NCI-H146 treated with DMSO at 0.1 percent for 48 hours (cell line): Measurements from ENCODE around the gene SSBP3.

Source experiments
- DNase-seq: peaks from one replicate; lab custom pipeline; 2025; ENCODE audit not compliant: unreplicated experiment; lab: John Stamatoyannopoulos, UW

The SSBP3 gene

GRCh38 chr1:54372978-54373377, 33.2 kb downstream of the SSBP3 start:
- DNase-seq = no peak

DNA sequence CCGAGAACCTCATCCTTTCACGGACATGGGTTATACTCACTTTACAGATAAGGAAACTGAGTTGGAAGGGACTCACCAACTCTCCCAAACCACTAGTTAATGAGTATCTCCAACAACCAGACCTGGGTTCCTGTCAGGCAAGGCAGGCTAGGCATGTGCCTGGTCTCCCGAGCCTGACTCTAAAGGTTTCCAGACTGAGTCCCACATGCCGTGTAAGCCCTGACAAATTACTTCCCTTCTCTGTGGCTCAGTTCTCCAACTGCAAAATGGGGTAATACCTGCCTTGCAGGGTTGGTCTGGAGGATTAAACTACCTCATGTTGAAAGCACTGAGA, 34.3 kb downstream of the SSBP3 start:
- DNase-seq = no peak

DNA sequence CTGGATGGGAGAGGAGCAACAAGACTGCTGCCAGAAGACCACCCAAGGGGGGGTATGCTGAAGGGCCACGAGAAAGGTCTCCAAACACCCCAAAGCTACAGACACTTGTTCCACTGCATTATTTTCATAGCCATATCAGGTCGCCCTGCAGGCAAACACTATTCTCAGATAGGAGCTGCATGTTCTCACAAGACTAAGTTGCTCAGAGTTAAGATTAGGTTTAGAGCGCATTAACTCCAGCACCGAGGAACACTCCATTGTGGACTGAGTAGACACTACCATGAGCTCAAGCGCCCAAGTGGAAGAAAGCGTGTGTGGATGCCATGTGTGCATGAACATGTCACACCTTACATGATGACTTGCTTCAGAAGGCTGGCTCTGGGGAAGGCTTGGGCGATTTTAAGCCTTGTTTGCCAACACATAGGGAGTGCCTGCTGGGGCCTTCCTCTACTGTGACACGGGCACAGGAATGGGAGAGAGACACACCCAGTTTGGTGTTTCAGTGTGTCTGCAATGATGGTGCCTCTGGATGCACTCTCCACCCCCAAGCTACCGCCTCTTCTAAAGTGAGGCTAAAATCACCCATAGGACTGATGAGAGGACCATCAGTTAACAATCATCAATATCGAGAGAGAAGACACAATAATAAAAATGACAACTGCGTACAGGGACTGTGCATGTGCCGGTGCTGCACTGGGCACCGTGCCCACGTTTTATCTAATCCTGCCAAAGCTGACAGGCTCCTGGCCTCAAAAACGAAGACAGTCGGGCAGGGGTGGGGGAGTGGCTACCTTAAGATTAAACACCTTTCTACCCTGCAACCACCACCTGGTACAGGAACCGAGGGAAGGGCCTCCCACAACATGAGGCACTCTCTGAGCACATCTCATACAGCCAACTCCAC, 34.9 kb downstream of the SSBP3 start:
- DNase-seq = no peak

GRCh38 chr1:54370287-54370989, 35.8 kb downstream of the SSBP3 start:
- no peak for DNase-seq

DNA sequence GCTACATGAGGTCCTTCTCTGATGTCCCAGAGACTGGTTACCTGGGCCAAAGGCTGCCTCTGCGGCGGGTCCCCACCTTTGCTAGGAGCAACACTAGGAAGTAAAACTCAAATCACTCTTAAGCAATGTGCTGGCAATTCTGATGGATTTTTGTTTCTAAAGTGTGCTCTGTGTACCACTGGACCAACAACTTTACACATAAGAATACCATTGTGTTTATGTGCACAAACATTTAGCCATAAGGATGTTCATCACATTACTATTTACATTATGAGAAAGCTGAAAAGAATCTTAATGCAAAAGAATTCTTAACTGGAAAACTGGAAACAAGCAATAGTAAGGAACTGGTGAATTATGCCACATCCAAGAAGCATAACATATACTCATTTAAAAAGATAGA, 38.6 kb downstream of the SSBP3 start:
- no peak for DNase-seq

DNA sequence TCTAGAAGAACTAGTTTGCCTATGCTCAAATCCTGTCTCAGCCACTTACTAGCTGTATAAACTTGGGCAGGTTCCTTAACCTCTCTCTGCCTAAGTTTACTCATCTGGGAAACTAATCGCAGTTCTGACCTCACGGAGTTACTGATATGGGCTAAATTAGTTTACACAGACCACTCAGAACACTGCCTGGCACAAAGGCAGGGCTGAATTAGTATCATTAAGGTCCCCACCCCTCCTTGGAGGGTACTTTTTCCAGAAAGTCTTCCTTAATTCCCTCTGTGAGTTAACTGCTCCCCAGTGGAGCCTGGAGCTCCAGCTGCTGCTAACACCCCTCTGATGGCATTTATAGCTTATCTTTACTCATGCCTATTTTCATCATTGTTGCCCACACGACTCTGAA, 40.3 kb downstream of the SSBP3 start:
- DNase-seq = no peak

DNA sequence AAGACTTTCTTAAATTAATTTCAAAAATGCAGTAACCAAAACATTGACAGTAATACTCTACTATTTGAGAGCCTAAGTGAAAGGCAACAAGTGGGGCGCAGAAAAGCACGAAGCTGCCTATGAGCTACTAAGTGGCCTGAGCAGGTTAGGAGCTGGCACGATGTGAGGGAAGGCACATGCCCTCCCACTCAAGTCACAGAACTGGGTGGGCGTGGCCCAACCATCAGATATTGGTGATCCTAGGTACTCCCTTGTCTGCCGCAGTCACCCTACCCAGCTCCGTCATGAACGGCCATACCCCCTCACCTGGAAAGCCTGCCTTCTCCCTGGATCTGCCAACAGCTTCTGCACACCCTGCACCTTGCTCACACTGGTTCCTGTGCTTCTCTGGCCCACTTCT, 40.8 kb downstream of the SSBP3 start:
- DNase-seq = no peak

DNA sequence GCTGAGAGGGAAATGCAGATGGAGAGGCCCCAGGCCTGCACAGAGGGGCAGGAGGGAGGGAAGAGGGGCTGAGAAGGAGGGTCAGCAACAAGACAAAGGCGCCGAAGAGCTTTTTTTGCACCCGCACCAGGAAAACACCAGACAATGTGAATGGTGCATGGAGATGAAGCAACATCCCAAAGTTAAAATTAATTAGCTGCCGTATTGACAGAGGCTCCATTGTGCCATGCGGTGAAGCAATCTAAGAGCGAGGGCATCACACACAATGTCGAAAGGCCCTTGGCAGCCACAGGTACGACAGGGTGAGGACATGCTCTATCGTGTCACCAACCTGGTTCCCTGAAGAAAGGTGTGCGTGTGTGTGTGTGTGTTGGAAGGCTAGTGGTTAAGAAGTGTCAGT, 41.2 kb downstream of the SSBP3 start:
- no peak for DNase-seq

GRCh38 chr1:54364582-54364981, 41.6 kb downstream of the SSBP3 start:
- no peak for DNase-seq

DNA sequence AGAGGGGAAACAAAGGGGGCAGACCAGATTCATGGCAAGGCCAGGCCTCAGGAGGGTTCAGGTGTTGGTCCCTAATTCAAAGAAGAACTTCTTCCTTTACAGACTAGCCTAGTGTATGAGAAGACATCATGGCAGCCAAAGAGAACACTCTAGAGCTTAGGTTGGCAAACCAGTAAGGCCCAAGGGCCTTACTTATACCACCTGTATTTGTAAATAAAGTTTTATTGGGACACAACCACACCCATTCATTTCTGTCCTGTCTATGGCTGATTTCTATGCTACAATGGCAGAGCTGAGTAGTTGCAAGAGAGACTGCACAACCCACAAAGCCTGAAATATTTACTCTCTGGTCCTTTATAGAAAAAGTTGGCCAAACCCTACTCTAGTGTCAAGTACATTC, 42.3 kb downstream of the SSBP3 start:
- no peak for DNase-seq

GRCh38 chr1:54362881-54363340, 43.3 kb downstream of the SSBP3 start:
- DNase-seq = no peak

GRCh38 chr1:54361342-54361741, 44.9 kb downstream of the SSBP3 start:
- DNase-seq = no peak

DNA sequence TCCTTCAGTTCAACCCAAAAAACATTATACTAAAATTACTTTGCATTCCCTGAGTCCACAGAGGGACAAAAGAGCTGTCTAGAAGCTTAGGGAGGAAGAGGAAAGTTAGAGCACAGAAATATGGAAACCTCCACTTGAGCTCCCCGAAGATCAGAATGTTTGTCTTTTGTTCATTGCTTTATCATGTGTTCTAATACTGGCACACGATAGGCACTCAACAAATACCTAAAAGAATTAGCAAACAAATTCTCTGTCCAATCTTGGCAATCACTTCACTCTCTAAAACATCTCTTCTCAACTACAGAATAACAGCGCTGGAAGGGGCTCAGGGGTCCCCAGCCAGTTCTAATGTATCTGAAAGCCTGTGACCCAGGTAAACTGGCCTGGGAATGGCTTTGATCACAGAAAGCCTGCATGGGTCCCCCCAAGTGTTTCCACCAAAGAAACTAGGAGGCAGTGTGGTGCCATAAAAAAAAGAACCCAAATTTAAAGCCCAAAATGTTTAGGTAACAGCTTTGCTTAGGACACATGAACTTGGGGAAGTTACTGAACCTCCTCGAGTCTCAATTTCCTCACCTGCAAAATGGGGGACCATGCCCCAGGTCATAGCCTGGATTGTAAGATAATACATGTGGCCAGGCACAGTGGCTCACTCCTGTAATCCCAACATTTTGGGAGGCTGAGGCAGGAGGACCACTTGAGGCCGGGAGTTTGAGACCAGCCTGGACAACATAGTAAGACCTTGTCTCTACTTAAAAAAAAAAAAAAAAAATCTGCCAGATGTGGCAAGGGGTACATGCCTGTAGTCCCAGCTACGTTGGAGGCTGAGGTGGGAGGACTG, 45.8 kb downstream of the SSBP3 start:
- no peak for DNase-seq

DNA sequence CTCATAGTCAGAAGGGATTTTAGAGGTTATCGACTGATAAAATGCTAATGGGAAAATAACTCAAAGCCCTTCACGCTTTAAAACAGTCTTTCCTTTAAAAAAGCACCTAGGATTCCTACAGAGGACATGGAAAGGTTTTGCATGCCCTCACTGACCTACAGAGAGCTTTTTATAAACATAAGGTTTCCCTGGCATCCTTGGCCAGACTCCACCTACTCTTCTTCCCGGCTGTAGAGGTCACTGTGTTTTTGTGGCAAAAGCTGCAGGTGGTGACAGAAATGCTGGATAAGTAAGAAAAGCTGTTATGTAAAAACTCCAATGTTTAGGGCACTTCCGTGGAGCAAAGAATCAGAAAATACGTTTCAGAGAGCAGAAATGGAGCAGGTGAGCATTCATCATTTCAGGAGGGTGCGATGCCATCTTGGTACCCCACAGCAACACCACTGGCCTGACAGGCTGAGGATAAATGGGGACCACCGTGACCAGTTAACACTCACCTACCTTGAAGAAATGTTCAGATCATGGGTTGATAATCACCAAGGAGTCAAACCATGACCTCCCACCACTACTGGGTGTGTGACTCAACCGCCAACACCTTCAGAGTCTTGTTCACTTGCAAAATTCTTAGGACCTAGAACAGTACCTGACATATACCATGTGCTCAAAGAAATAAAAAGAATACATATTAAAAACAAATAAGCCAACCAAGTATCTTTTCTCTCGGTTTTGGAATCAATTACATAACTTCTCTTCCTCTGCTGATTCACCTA, 46.6 kb downstream of the SSBP3 start:
- DNase-seq = no peak

- no peak for DNase-seq
Measured at GRCh38 chr1:54358503-54359168, 47.6 kb downstream of the SSBP3 start.

DNA sequence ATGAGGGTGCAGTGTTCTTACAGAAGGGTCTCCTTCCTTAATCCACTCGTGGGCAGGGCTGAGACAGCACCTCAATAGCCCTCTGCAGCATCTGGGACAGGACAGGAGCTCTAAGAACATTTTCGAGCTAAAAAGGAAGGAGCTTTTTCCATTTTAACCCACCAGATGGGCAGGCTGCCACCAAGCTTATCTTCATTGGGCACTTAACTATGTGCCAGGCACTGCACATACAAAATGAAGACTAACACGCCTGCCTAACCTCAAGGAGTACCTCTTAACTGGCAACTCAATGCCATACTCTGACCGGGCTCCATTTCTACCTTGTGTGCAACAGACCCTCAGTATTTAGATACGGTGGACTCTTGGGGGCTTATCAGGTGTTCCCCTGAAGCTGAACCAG, 48.2 kb downstream of the SSBP3 start:
- DNase-seq = no peak

GRCh38 chr1:54356680-54357147, 49.5 kb downstream of the SSBP3 start:
- no peak for DNase-seq

DNA sequence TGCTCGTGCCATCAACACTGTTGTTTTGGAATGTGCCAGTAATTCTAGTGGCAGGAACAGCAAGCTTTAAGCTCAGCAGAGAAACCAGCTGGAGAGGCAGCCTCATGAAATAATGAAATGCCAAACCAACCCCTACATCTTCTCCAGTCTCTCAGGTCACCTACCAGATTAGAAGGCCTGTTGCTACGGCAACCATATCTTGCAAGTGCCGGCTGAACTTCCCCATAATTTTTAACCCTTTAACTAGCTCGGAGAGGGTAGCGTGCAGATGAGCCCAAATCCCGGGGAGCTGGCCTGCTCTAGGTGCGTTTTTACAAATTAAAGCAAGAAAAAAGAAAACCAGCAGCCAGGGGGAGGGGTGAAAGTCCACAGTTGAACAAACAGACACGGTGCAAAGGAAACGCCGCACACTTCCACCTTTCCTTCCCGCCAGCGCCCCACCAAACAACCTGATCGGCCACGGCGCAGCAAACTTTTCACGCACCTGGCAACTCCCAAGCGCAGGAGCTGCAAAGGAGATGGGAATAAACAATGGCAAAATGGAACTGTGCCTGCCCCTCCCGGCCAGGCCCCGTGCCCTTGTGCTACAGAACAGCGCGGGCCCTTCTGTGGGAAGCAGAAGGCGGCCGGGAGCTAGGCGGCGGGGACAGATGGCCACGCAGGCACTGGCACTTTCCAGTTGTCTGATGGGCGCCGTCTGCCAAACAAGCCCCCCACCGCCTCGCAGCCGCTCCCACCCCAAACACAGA, 50.1 kb downstream of the SSBP3 start:
- DNase-seq = no peak

- no peak for DNase-seq
Measured at GRCh38 chr1:54354899-54355298, 51.3 kb downstream of the SSBP3 start.
